HG03039 (cell line): ENCODE results near the gene RABL2A.
"Not testable (repeated sequence)": the region's sequence is repeated elsewhere in the genome, so short reads cannot be mapped to it uniquely, and the experiment has no call there.

Experiments used
- ATAC-seq: cut with Tn5 transposase; IDR thresholded peaks from one replicate; pipeline ENCODE4 v1.9.1; 2021; ENCODE audit warnings: mild to moderate bottlenecking, moderate library complexity; ENCODE audit not compliant: unreplicated experiment

RABL2A gene

DNA sequence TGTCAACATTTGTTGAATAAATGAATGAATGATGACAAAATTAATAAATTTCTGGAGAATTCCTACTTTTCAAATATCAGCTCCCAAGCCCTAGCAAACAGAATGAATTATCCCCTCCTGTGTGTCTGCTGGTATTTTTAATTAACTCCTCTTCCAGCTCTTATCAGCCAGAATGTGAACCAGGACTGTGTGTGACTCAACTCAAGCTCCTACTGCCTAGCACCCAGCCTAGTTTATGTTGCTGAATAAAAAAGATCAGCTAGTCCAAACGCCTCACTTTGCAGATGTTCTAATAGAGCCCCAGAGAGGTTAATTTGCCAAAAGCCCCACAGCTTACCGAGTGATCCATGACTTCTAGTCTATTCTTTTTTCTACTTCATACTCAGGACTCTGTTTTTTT lies 50.3 kb downstream of the RABL2A start:
- no peak for ATAC-seq

DNA sequence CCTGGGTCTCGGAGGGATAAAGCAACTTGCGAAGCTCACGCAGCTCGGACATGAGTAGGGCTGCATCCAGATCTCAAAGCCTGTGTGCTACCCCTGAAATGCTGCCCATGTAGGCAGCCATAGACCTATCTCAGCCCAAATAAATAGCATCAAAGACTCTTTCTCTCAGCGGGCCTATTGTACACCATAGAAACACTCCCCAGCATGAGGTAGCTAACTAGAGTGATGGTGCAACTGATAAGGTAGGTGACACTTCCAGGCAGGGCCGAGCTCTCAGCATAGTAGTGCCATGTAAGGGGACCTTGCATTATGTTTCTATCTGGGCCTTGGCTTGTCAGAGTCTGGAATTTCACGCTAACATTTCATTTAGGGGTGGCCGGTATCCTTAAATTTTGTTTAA lies 52.4 kb downstream of the RABL2A start:
- no peak for ATAC-seq

DNA sequence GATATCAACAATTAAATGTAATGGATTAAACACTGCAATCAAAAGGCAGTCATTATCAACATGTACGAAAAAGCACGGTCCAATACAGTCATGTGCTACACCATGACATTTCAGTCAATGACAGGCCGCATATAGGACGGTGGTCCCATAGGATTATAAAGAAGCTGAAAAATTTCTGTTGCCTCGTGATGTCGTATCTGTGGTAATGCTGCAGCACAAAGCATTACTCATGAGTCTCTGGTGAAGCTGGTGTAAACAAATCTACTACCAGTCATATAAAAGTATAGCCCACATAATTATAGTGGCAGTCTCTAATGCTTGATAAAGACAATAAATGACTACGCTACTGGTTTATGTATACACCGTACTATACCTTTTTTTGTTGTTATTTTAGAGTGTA lies 58.4 kb downstream of the RABL2A start:
- ATAC-seq: no peak

DNA sequence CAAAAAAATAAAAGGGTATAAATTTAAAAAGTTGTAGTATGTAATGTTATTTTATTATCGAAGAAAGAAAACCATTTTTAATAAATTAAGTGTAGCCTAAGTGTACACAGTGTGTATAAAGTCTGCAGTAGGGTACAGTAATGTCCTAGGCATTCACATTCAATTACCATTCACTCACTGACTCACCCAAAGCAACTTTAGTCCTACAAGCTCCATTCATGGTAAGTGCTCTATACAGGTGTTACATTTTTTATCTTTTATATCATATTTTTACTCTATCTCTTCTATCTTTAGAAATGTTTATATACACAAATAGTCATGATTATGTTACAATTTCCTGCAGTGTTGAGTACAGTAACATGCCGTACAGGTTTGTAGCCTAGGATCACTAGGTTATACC lies 59.5 kb downstream of the RABL2A start:
- no peak for ATAC-seq

DNA sequence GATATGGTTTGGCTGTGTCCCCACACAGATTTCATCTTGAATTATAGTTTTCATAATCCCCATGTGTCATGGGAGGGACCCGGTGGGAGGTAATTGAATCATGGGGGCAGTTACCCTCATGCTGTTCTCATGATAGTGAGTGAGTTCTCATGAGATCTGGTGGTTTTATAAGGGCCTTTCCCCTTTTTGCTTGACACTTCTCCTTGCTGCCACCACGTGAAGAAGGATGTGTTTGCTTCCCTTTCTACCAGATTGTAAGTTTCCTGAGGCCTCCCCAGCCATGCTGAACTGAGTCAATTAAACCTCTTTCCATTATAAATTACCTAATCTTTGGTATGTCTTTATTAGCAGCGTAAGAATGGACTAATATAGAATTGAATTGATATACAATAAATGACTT lies 63.8 kb downstream of the RABL2A start:
- not testable (repeated sequence) for ATAC-seq
